Panc1 (cell line): ENCODE results near the gene DZIP1. TPM values are rescaled to one million over a fixed set of nuclear protein-coding genes. Genes with fewer than 3 reads are reported as not detected.

Experiments
- ATAC-seq: fragments of 200-7000 bp; cut with Tn5 transposase; 2 replicates; pipeline ENCODE4 v1.9.1; 2020; ENCODE audit warnings: mild to moderate bottlenecking, moderate library complexity
- BruUV-seq: library from RNA; stranded (reverse); fragments of 400-500 nt; replicated peaks from 2 replicates; lab custom pipeline; 2021; lab: Mats Ljungman, UMichigan
- CTCF ChIA-PET: fragments of 300-600 bp; sonication (Branson Sonifier 250); formaldehyde crosslinking; loops from one replicate; lab custom pipeline; 2022; ENCODE audit warnings: antibody characterized with exemption; lab: Charles Lee
- POLR2A ChIA-PET: fragments of 300-600 bp; sonication (Branson Sonifier 250); formaldehyde crosslinking; loops from one replicate; lab custom pipeline; 2022; ENCODE audit warnings: antibody characterized with exemption; lab: Charles Lee
- DNase-seq: peaks from one replicate; pipeline ENCODE4 v3.0.0-alpha.2; 2010; ENCODE audit warnings: low read depth, low spot score
- H3K27ac ChIP-seq: 2 replicates; pipeline ENCODE4 v1.5.1; 2011; ENCODE audit warnings: mild to moderate bottlenecking, low read length, inconsistent platforms
- H3K27me3 ChIP-seq: fragments of 200-500 bp; sonication (Bioruptor generic); 2 replicates; pipeline ENCODE4 v1.6.0; 2014; ENCODE audit warnings: low read length, inconsistent platforms; ENCODE audit not compliant: control insufficient read depth, insufficient read depth
- H3K36me3 ChIP-seq: fragments of 200-500 bp; sonication (Bioruptor generic); 2 replicates; pipeline ENCODE4 v1.5.1; 2014; ENCODE audit warnings: inconsistent platforms, mild to moderate bottlenecking, low read length, moderate library complexity; ENCODE audit not compliant: control insufficient read depth, insufficient read depth
- H3K4me1 ChIP-seq: 2 replicates; pipeline ENCODE4 v1.5.1; 2011; ENCODE audit warnings: inconsistent platforms, mild to moderate bottlenecking, low read length, moderate library complexity; ENCODE audit not compliant: control insufficient read depth, insufficient read depth
- H3K4me3 ChIP-seq, 2 experiments: 2 replicates each; pipeline ENCODE4 v1.5.1; 2011 to 2012; ENCODE audit warnings: low read depth in 2 of 2, low read length in 2 of 2, mild to moderate bottlenecking in 2 of 2, inconsistent platforms in 1 of 2, moderate library complexity in 1 of 2
- H3K9me3 ChIP-seq: fragments of 200-500 bp; sonication (Bioruptor generic); 2 replicates; pipeline ENCODE4 v1.5.1; 2014; ENCODE audit warnings: low read depth, mild to moderate bottlenecking, inconsistent platforms, low read length, moderate library complexity; ENCODE audit not compliant: control insufficient read depth, insufficient read depth
- POLR2AphosphoS5 ChIP-seq: IDR thresholded peaks from 2 replicates; pipeline ENCODE4 v1.6.1; 2012; ENCODE audit warnings: mild to moderate bottlenecking, low read depth, low read length, moderate library complexity
- REST ChIP-seq, 2 experiments: IDR thresholded peaks; 2 replicates each; pipeline ENCODE4 v1.6.1; 2011 to 2012; ENCODE audit warnings: low read depth in 2 of 2, control low read depth in 1 of 2, low read length in 1 of 2, mild to moderate bottlenecking in 1 of 2, moderate library complexity in 1 of 2; ENCODE audit not compliant: insufficient read depth in 1 of 2
- SIN3A ChIP-seq: IDR thresholded peaks from 2 replicates; pipeline ENCODE4 v1.6.1; 2012; ENCODE audit warnings: low read depth, mild to moderate bottlenecking, low read length, moderate library complexity, borderline replicate concordance; ENCODE audit not compliant: insufficient read depth
- TCF7L2 ChIP-seq: IDR thresholded peaks from 2 replicates; pipeline ENCODE4 v1.6.1; 2011; ENCODE audit warnings: mild to moderate bottlenecking, low read depth, low read length, inconsistent platforms
- in situ Hi-C: cut with HindIII; loops from 2 replicates; pipeline ENCODE4 v1.10.0; 2016; ENCODE audit warnings: low sequenced_read_pairs, low pct_unique_long_range_greater_than_20kb
- intact Hi-C: fragments of 100-400 bp; cut with micrococcal nuclease; formaldehyde crosslinking; loops from one replicate; pipeline ENCODE4 v1.10.0; 2022; ENCODE audit not compliant: unreplicated experiment
- total RNA-seq: library from RNA; stranded (reverse); gene quantifications from one replicate; pipeline ENCODE4 v1.2.1, GENCODE V29; 2021; ENCODE audit not compliant: unreplicated experiment
- TF ChIP-seq, protein P1 (sequence below): fragments of 450-650 bp; IDR thresholded peaks from 2 replicates; pipeline ENCODE4 v1.5.1; 2017; ENCODE audit warnings: mild to moderate bottlenecking

Gene DZIP1
- total RNA-seq, 1 experiment from 2014 or later: 22.9 TPM

GRCh38 chr13:95630593-95630992 lies 13.9 kb downstream of the DZIP1 start:
- TF ChIP-seq REST (IDR thresholded peaks at IDR 0.05; ENCODE audit: insufficient read depth in 1 of 2, low read depth in 2 of 2, low read length in 1 of 2): no peak
- TF ChIP-seq TCF7L2: no peak
- TF ChIP-seq SIN3A: no peak
- no peak for TF ChIP-seq POLR2AphosphoS5
- TF ChIP-seq, protein P1, sequence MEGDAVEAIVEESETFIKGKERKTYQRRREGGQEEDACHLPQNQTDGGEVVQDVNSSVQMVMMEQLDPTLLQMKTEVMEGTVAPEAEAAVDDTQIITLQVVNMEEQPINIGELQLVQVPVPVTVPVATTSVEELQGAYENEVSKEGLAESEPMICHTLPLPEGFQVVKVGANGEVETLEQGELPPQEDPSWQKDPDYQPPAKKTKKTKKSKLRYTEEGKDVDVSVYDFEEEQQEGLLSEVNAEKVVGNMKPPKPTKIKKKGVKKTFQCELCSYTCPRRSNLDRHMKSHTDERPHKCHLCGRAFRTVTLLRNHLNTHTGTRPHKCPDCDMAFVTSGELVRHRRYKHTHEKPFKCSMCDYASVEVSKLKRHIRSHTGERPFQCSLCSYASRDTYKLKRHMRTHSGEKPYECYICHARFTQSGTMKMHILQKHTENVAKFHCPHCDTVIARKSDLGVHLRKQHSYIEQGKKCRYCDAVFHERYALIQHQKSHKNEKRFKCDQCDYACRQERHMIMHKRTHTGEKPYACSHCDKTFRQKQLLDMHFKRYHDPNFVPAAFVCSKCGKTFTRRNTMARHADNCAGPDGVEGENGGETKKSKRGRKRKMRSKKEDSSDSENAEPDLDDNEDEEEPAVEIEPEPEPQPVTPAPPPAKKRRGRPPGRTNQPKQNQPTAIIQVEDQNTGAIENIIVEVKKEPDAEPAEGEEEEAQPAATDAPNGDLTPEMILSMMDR: no peak
- H3K27ac ChIP-seq: no peak overlapping the region
- in situ Hi-C loops (no loop called here), intact Hi-C loops (no loop called here)
- H3K36me3 ChIP-seq: peaks cover 2% of the 10 kb centered on the region; the same call in 1 of the 2 replicates
- BruUV-seq: no TSS peak
- no peaks in the 10 kb centered on the region for H3K4me1 ChIP-seq
- H3K9me3 ChIP-seq: no peaks in the 10 kb centered on the region
- CTCF ChIA-PET: no interaction called here
- ATAC-seq: no peak
- DNase-seq: no peak
- POLR2A ChIA-PET: no interaction called here
- H3K4me3 ChIP-seq: no peak overlapping the region
- no peaks in the 10 kb centered on the region for H3K27me3 ChIP-seq

DNA sequence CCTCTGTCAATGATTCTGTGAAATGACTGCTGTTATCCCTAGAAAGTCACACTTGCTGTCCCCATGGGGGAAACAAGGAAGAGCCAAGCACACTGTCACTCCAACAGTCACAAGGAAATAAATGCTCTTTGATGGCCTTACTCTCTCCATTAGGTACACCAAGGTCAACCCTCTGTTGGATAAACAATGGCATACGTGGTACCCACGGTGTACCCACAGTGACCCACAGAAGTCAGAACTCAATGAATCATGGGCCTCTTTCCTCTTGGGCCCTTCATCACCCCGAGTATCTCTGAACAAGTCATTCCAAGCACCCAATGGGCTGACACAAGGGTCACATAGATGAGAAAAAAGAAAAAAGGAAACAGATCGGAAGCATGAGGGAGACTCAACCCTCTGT lies 15.4 kb downstream of the DZIP1 start:
- ATAC-seq: no peak
- peaks cover 2% of the 10 kb centered on the region; the same call in 1 of the 2 replicates for H3K36me3 ChIP-seq
- H3K4me1 ChIP-seq: no peaks in the 10 kb centered on the region
- no peak overlapping the region for H3K27ac ChIP-seq
- TF ChIP-seq, protein P1: no peak
- TF ChIP-seq REST (IDR thresholded peaks at IDR 0.05; ENCODE audit: insufficient read depth in 1 of 2, low read depth in 2 of 2, low read length in 1 of 2): no peak
- TF ChIP-seq SIN3A: no peak
- TF ChIP-seq TCF7L2: no peak
- TF ChIP-seq POLR2AphosphoS5: no peak
- intact Hi-C loops: loop anchor here (5.0 kb wide), 1 partner anchor 33 kb away; no protein-coding TSS in a partner anchor
- in situ Hi-C loops: no loop called here
- ChIA-PET CTCF (no interaction called here), POLR2A (no interaction called here)
- no peak for DNase-seq
- BruUV-seq: no TSS peak
- H3K9me3 ChIP-seq: no peaks in the 10 kb centered on the region
- no peaks in the 10 kb centered on the region for H3K27me3 ChIP-seq
- no peak overlapping the region for H3K4me3 ChIP-seq
